ENCODE measurements around the gene SGCG.

SGCG gene

DNA sequence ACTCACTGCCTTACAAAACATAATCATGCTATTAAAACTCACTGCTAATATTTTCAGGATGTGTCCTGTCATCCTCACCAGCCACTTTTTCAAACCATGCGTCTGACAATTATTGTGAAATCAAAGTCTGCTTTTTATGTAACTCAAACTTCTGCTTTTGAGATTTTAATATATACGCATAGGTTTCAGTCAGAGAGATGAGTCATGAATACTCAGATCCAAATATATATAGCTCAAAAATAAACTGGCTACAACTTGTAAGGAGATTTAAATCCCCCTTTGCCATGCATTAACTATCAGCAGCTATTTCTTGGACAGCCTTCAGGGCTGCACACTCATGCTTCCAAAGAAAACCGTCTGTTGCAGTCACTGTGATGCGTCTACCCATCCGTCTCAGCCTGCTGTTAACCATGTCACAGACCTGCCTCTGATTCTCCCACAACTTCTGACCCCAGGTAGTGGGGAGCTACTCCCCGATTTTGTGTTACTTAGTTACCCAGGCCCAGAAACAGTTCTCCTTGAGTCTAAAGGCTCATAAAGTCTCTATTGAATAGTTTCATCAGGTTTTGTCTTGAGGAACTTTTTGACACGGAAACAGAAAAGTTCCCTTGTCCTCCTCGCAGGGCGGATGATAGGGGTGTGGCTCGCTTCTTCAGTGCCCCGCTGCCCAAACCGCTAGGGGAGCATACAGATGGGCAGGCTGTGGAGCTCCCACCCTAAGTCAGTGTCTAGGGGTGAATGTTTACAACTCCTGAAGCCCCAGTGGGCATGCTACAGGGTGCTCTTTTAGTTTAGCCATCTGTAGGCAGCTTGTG, 33.8 kb upstream of the SGCG start:
- POLR2A ChIA-PET (ENCODE audit: low non-redundant PET), result no interaction called here
- DNase-seq (ENCODE audit: low spot score), result no peak
- peak overlapping the region; percentile 36; the same call in 1 of the 2 replicates for H3K27ac ChIP-seq
- CTCF ChIA-PET, result no interaction called here
- TF ChIP-seq, protein P1, sequence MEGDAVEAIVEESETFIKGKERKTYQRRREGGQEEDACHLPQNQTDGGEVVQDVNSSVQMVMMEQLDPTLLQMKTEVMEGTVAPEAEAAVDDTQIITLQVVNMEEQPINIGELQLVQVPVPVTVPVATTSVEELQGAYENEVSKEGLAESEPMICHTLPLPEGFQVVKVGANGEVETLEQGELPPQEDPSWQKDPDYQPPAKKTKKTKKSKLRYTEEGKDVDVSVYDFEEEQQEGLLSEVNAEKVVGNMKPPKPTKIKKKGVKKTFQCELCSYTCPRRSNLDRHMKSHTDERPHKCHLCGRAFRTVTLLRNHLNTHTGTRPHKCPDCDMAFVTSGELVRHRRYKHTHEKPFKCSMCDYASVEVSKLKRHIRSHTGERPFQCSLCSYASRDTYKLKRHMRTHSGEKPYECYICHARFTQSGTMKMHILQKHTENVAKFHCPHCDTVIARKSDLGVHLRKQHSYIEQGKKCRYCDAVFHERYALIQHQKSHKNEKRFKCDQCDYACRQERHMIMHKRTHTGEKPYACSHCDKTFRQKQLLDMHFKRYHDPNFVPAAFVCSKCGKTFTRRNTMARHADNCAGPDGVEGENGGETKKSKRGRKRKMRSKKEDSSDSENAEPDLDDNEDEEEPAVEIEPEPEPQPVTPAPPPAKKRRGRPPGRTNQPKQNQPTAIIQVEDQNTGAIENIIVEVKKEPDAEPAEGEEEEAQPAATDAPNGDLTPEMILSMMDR (conservative IDR thresholded peaks at IDR 0.05; ENCODE audit: low read depth), result no peak

DNA sequence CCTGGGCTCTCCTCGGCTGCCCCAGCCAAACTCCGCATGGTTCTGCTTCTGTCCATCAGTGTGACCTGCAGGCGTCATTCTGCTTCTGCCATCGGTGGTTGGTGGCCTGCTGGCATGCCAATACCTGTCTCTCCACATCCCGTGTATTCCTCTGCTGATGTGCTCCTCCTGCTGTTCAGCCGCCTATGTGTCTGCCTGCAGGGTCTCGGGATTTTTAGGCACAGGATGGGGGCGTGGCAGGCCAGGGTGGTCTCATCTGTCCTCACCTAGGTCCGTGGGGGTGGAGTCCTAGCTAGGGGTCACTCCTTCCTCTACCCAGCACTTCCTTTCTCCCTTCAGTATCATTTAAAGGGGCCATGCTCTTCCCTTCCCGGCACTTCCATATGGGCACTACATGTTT, 33.0 kb upstream of the SGCG start:
- no peak for DNase-seq (ENCODE audit: low spot score)
- CTCF ChIA-PET, result no interaction called here
- TF ChIP-seq, protein P1 (conservative IDR thresholded peaks at IDR 0.05; ENCODE audit: low read depth), result no peak
- no peak overlapping the region for H3K27ac ChIP-seq
- POLR2A ChIA-PET (ENCODE audit: low non-redundant PET), result no interaction called here

DNA sequence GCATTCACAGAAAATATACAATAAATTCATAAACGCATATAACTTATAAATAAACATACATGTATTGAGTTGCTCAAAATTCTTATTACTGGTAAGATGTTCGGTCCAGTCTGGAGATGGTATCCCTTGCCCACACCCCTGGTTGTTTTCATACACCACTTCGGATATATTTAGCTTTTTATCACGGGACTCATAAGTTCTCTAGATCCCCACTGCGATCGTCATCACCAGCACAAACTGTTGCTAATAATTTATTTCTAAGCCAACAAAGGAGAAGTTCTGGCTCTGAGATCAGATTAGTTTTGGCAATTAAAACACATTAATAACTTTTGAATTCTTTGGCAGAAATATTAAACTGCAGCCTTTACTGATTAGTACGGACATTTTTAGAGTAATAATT, 23.0 kb upstream of the SGCG start:
- TF ChIP-seq, protein P1 (conservative IDR thresholded peaks at IDR 0.05; ENCODE audit: low read depth), result no peak
- no peak overlapping the region for H3K27ac ChIP-seq
- CTCF ChIA-PET, result no interaction called here
- POLR2A ChIA-PET (ENCODE audit: low non-redundant PET), result no interaction called here
- DNase-seq (ENCODE audit: low spot score), result no peak

DNA sequence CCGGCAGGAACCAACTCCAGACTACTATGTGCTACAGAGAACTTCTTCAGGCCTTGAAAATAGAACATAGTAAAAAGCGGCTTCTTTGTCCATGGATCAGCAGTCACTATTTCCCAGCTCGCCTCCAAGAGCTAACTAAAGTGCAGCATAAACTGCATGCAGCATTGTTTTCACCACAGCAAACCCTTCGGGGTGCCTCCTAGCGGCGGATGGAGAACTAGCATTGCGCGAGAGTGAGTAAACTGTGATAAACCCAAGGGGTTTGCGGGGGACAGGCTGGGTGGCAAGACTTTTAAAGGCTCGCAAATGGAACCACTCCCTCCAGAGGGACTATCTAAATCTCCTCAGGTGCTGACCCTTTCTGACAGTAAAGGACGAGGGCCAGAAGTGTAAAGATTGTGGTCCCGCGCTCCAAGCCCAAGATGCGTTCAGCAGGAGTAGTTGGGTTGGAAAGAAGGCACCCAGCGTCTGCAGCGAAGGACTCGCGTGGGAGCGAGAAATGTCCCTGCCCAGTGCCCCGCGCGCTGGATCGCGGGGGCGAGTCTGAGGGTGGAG, 21.5 kb upstream of the SGCG start:
- POLR2A ChIA-PET (ENCODE audit: low non-redundant PET), result no interaction called here
- no peak for DNase-seq (ENCODE audit: low spot score)
- H3K27ac ChIP-seq, result no peak overlapping the region
- CTCF ChIA-PET, result interaction anchor here (0.8 kb wide), 1 partner anchor 9 kb away, joined by 5 read pairs; no protein-coding TSS in a partner anchor
- TF ChIP-seq, protein P1 (conservative IDR thresholded peaks at IDR 0.05; ENCODE audit: low read depth), result peak; percentile 21; the same call in 1 of the 2 replicates

DNA sequence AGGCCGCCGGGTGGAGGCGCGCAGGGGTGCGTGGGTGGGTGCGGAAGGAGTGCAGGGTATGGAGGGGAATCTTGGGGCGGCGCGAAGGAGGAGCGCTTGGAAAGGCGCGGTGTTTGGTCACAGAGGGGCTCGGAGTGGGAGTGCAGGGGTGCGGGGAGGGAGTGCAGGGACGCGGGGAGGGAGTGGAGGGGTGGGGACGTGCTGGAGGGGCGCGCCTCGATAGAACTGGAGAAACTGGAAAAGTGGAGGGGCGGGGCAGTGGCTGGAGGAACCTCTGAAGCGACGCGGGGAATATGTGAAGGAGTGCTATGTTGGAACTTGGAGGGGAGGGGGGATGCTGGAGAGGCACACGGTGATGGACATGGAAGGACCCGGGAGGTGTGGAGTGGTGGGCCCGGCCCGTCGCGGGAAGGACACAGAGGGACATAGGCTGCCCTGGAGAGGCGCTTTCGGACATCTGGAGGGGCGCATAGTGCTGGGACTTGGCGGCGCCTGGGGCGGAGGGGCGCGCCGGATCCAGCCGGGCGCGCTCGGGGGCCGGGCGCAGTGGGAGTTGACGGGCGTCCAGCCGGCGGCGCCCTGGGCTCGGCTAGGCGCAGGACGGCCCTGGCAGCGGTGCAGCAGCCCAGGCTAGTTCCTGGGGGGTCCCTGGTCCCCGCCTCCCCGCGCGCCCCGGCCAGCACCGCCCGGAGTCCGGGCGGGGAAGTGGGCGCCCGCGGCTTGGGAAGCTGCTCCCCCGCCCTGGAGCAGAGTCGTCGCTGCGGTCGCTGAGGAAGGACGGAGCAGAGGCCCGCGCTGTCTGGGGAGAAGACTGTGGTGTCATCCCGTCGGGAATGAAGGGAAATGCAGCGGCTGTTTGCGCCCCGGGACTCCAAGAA, 20.8 kb upstream of the SGCG start:
- no peak for DNase-seq (ENCODE audit: low spot score)
- H3K27ac ChIP-seq, result no peak overlapping the region
- CTCF ChIA-PET, result interaction anchor here (0.6 kb wide), 1 partner anchor 1418 kb away, joined by 3 read pairs; no protein-coding TSS in a partner anchor

More for the DNA sequence above, 20.8 kb upstream of the SGCG start:
- POLR2A ChIA-PET (ENCODE audit: low non-redundant PET), result no interaction called here
- TF ChIP-seq, protein P1 (conservative IDR thresholded peaks at IDR 0.05; ENCODE audit: low read depth), result no peak
